HepG2 (cell line): Measurements from ENCODE around the gene MIDN. TPM values are rescaled to one million over a fixed set of nuclear protein-coding genes. Genes with fewer than 3 reads are reported as not detected.
A peak's percentile ranks its signal among the peaks of the same experiment; 100 is the strongest.

Experiments used
- AGO1 ChIP-seq: fragments of 200-400 bp; formaldehyde crosslinking; IDR thresholded peaks from 2 replicates; pipeline ENCODE4 v1.6.1; 2017; ENCODE audit warnings: mild to moderate bottlenecking, low read depth, low read length, moderate library complexity; ENCODE audit not compliant: poor library complexity, severe bottlenecking
- ARID4A ChIP-seq: sonication (generic); formaldehyde crosslinking; IDR thresholded peaks from 2 replicates; pipeline ENCODE4 v1.5.0; 2020; ENCODE audit warnings: mild to moderate bottlenecking, missing genetic modification reagents, borderline replicate concordance
- KDM2A ChIP-seq: sonication (generic); formaldehyde crosslinking; IDR thresholded peaks from 2 replicates; pipeline ENCODE4 v1.4.0; 2020; ENCODE audit warnings: low read depth, missing genetic modification reagents, borderline replicate concordance
- MTA1 ChIP-seq: sonication (generic); formaldehyde crosslinking; IDR thresholded peaks from 2 replicates; pipeline ENCODE4 v1.4.0; 2020; ENCODE audit warnings: missing genetic modification reagents, mild to moderate bottlenecking, borderline replicate concordance
- POLR2AphosphoS2 ChIP-seq: IDR thresholded peaks from 2 replicates; pipeline ENCODE4 v1.6.1; 2011; ENCODE audit warnings: low read depth, low read length, improper control_type of control experiment
- RFX3 ChIP-seq: IDR thresholded peaks from 2 replicates; pipeline ENCODE4 v1.6.1; 2016; ENCODE audit warnings: missing biosample characterization, missing genetic modification reagents
- ZBTB38 ChIP-seq: sonication (generic); formaldehyde crosslinking; IDR thresholded peaks from 2 replicates; pipeline ENCODE4 v1.5.1; 2020; ENCODE audit warnings: mild to moderate bottlenecking, missing genetic modification reagents
- ZHX1 ChIP-seq: sonication (generic); formaldehyde crosslinking; IDR thresholded peaks from 2 replicates; pipeline ENCODE4 v1.8.1; 2022; ENCODE audit warnings: low read depth, mild to moderate bottlenecking, missing genetic modification reagents
- ZNF274 ChIP-seq: sonication (generic); formaldehyde crosslinking; IDR thresholded peaks from 2 replicates; pipeline ENCODE4 v1.5.1; 2020; ENCODE audit warnings: mild to moderate bottlenecking, missing genetic modification reagents
- ZNF446 ChIP-seq: sonication (generic); formaldehyde crosslinking; IDR thresholded peaks from 2 replicates; pipeline ENCODE4 v1.5.0; 2020; ENCODE audit warnings: mild to moderate bottlenecking, missing genetic modification reagents
- ZNF513 ChIP-seq: sonication (generic); formaldehyde crosslinking; conservative IDR thresholded peaks from 2 replicates; pipeline ENCODE4 v1.5.0; 2020; ENCODE audit warnings: missing genetic modification reagents
- ZNF746 ChIP-seq: sonication (generic); formaldehyde crosslinking; IDR thresholded peaks from 2 replicates; pipeline ENCODE4 v1.8.0; 2022; ENCODE audit warnings: mild to moderate bottlenecking, missing genetic modification reagents
- ZSCAN12 ChIP-seq: sonication (generic); formaldehyde crosslinking; IDR thresholded peaks from 2 replicates; pipeline ENCODE4 v1.9.0; 2021; ENCODE audit warnings: mild to moderate bottlenecking, missing genetic modification reagents
- polyA plus RNA-seq, 8 experiments: library from polyadenylated mRNA; depleted of rRNA in 3 of 8; stranded (reverse) in 7 of 8; unstranded in 1 of 8; fragments of >200 nt; fragmentation: Illumina TruSeq in 4 of 8; extraction: Trizol in 4 of 8; gene quantifications; 2 replicates each; pipeline versions ENCODE4 v1.2.1 to v1.2.3, GENCODE V29; 2011 to 2016; ENCODE audit warnings: low read depth in 4 of 8, missing spikeins in 1 of 8, mixed read lengths in 1 of 8; ENCODE audit not compliant: insufficient read depth in 1 of 8
- total RNA-seq, 5 experiments: library from RNA; depleted of rRNA; stranded (reverse); fragments of >200 nt; fragmentation: Illumina TruSeq; extraction: Trizol; gene quantifications; 2 replicates each; pipeline ENCODE4 v1.2.3, GENCODE V29; 2016; ENCODE audit warnings: low read depth in 1 of 5
- TF ChIP-seq, protein P1 (sequence below): sonication (generic); formaldehyde crosslinking; IDR thresholded peaks from 2 replicates; pipeline ENCODE4 v1.4.0; 2020; ENCODE audit warnings: low read depth, mild to moderate bottlenecking, missing genetic modification reagents
- TF ChIP-seq, protein P2 (sequence below): sonication (generic); formaldehyde crosslinking; IDR thresholded peaks from 2 replicates; pipeline ENCODE4 v1.4.0; 2020; ENCODE audit warnings: missing genetic modification reagents

The MIDN gene
- total and polyA plus RNA-seq, 2 of the 13 experiments (the other 11 are each of a cell fraction or from before 2014, with no cell fraction given), result 8.4 to 18.0 TPM

GRCh38 chr19:1269478-1270212 lies 21.3 kb downstream of the MIDN start (continued):
- TF ChIP-seq ZNF513 (CRISPR knock-in tag), result no peak
- TF ChIP-seq AGO1, result peak; percentile 20
- TF ChIP-seq, protein P1, sequence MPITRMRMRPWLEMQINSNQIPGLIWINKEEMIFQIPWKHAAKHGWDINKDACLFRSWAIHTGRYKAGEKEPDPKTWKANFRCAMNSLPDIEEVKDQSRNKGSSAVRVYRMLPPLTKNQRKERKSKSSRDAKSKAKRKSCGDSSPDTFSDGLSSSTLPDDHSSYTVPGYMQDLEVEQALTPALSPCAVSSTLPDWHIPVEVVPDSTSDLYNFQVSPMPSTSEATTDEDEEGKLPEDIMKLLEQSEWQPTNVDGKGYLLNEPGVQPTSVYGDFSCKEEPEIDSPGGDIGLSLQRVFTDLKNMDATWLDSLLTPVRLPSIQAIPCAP (CRISPR knock-in tag), result no peak
- peak; percentile 50; the same call in 1 of the 2 replicates for TF ChIP-seq ZNF446 (CRISPR knock-in tag)
- peak; percentile 9; the same call in 1 of the 2 replicates for TF ChIP-seq ZNF746 (CRISPR knock-in tag)
- TF ChIP-seq, protein P2, sequence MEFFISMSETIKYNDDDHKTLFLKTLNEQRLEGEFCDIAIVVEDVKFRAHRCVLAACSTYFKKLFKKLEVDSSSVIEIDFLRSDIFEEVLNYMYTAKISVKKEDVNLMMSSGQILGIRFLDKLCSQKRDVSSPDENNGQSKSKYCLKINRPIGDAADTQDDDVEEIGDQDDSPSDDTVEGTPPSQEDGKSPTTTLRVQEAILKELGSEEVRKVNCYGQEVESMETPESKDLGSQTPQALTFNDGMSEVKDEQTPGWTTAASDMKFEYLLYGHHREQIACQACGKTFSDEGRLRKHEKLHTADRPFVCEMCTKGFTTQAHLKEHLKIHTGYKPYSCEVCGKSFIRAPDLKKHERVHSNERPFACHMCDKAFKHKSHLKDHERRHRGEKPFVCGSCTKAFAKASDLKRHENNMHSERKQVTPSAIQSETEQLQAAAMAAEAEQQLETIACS, result peak; percentile 68; the same call in 1 of the 2 replicates
- TF ChIP-seq MTA1, result 0 out of 2 replicates have a peak, but pooled peaks have one; percentile 38
- no peak for TF ChIP-seq RFX3 (CRISPR knock-in tag)
- no peak; the same call in 1 of the 2 replicates for TF ChIP-seq KDM2A (CRISPR knock-in tag)
- TF ChIP-seq ZBTB38 (CRISPR knock-in tag), result peak; percentile 57
- TF ChIP-seq ZHX1 (CRISPR knock-in tag), result peak; percentile 68
- TF ChIP-seq POLR2AphosphoS2, result peak; percentile 68
- TF ChIP-seq ZSCAN12 (CRISPR knock-in tag), result no peak; the same call in 1 of the 2 replicates
- peak; percentile 90 for TF ChIP-seq ARID4A
- TF ChIP-seq ZNF274 (CRISPR knock-in tag), result 0 out of 2 replicates have a peak, but pooled peaks have one; percentile 10
